HG02623 (cell line): ENCODE data around the gene ZBTB20.
A peak's percentile ranks its signal among the peaks of the same experiment; 100 is the strongest.

Experiments
- ATAC-seq: cut with Tn5 transposase; IDR thresholded peaks from one replicate; pipeline ENCODE4 v1.9.1; 2021; ENCODE audit warnings: moderate library complexity; ENCODE audit not compliant: unreplicated experiment

ZBTB20 gene

GRCh38 chr3:114929971-114930732 is 216.9 kb downstream of the ZBTB20 start:
- ATAC-seq, result no peak

- ATAC-seq, result no peak
Observed at GRCh38 chr3:114928989-114929640, 218.0 kb downstream of the ZBTB20 start.

GRCh38 chr3:114904633-114905032 is 242.5 kb downstream of the ZBTB20 start:
- ATAC-seq, result no peak

GRCh38 chr3:114903213-114903612 is 243.9 kb downstream of the ZBTB20 start:
- no peak for ATAC-seq

- no peak for ATAC-seq
Observed at GRCh38 chr3:114902691-114903101, 244.4 kb downstream of the ZBTB20 start.

GRCh38 chr3:114900908-114901307 is 246.2 kb downstream of the ZBTB20 start:
- no peak for ATAC-seq

- peak; percentile 41 for ATAC-seq
Observed at GRCh38 chr3:114899186-114899931, 247.7 kb downstream of the ZBTB20 start.

- ATAC-seq, result no peak
Observed at GRCh38 chr3:114896978-114897377, 250.1 kb downstream of the ZBTB20 start.

- no peak for ATAC-seq
Observed at GRCh38 chr3:114893361-114893760, 253.7 kb downstream of the ZBTB20 start.

- ATAC-seq, result no peak
Observed at GRCh38 chr3:114892880-114893279, 254.2 kb downstream of the ZBTB20 start.

GRCh38 chr3:114892131-114892879 is 254.8 kb downstream of the ZBTB20 start:
- no peak for ATAC-seq

- ATAC-seq, result no peak
Observed at GRCh38 chr3:114887806-114888205, 259.3 kb downstream of the ZBTB20 start.

GRCh38 chr3:114886905-114887304 is 260.2 kb downstream of the ZBTB20 start:
- no peak for ATAC-seq

GRCh38 chr3:114884213-114884923 is 262.7 kb downstream of the ZBTB20 start:
- ATAC-seq, result no peak

- no peak for ATAC-seq
Observed at GRCh38 chr3:114880078-114880477, 267.0 kb downstream of the ZBTB20 start.

- ATAC-seq, result peak; percentile 81
Observed at GRCh38 chr3:114879059-114880031, 267.7 kb downstream of the ZBTB20 start.

GRCh38 chr3:114878114-114878839 is 268.8 kb downstream of the ZBTB20 start:
- ATAC-seq, result no peak

- no peak for ATAC-seq
Observed at GRCh38 chr3:114877378-114878113, 269.5 kb downstream of the ZBTB20 start.
